Ovary (tissue), 3 donors: ENCODE results near the gene ARNT2.

Source experiments
- POLR2A ChIP-seq: fragments of 450-650 bp; IDR thresholded peaks from one replicate; pipeline ENCODE4 v1.6.1; 2017; ENCODE audit warnings: antibody characterized with exemption, mild to moderate bottlenecking, moderate library complexity
- TF ChIP-seq, protein P1 (sequence below), 3 donors: fragments of 450-650 bp in 2 of 3; fragments of 200-600 bp in 1 of 3; IDR thresholded peaks; one replicate each; pipeline versions ENCODE4 v1.5.1 to v1.8.0; 2016 to 2022; ENCODE audit warnings: antibody characterized with exemption in 3 of 3, mild to moderate bottlenecking in 1 of 3
- donor health status: DM: no; HTN: no; CAD: no.

DNA sequence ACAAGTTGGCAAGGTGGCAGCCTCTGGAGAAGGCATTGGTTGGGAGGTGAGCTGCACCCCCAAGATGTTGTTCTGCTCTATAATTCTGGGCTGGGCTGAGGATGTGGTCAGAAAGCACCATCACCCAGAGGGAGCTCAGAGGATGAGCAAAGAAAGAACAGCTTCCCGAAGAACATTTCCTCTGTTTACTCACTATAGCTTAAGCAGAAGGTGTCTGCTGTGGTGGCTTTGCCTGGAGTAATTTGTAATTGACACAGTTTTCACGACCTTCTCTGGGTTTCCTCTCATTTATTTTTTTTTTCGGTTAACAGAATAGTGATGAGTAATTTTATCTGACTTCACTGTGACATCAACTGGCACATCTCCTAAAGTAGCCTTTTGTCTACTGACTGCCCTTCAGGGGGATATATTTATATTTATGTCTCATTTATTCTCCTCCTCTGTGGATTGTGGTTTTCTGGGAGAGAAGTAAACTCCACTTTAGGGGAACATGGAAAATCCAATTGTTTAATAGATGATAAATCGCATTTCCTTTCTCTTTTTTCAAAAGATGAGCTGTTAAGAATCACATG is 241.4 kb downstream of the ARNT2 start:
- TF ChIP-seq, protein P1, sequence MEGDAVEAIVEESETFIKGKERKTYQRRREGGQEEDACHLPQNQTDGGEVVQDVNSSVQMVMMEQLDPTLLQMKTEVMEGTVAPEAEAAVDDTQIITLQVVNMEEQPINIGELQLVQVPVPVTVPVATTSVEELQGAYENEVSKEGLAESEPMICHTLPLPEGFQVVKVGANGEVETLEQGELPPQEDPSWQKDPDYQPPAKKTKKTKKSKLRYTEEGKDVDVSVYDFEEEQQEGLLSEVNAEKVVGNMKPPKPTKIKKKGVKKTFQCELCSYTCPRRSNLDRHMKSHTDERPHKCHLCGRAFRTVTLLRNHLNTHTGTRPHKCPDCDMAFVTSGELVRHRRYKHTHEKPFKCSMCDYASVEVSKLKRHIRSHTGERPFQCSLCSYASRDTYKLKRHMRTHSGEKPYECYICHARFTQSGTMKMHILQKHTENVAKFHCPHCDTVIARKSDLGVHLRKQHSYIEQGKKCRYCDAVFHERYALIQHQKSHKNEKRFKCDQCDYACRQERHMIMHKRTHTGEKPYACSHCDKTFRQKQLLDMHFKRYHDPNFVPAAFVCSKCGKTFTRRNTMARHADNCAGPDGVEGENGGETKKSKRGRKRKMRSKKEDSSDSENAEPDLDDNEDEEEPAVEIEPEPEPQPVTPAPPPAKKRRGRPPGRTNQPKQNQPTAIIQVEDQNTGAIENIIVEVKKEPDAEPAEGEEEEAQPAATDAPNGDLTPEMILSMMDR (IDR thresholded peaks at IDR 0.05): no peak
- TF ChIP-seq POLR2A: no peak
